RWPE2 (cell line): ENCODE results near the gene DRC3.

ENCODE experiments used
- ATAC-seq: fragments of 200-7000 bp; cut with Tn5 transposase; 3 replicates; pipeline ENCODE4 v1.9.1; 2021; ENCODE audit warnings: low read depth
- DNase-seq: peaks from one replicate; pipeline ENCODE4 v3.0.0-alpha.2; 2020; ENCODE audit warnings: low spot score
- H3K27ac ChIP-seq: fragments of 450-650 bp; 2 replicates; pipeline ENCODE4 v1.5.1; 2017; ENCODE audit warnings: mild to moderate bottlenecking; ENCODE audit not compliant: poor library complexity, severe bottlenecking
- H3K27me3 ChIP-seq: fragments of 250-450 bp; sonication (Bioruptor Pico); 2 replicates; pipeline ENCODE4 v1.5.1; 2021; ENCODE audit warnings: mild to moderate bottlenecking, moderate library complexity; ENCODE audit not compliant: insufficient read depth, poor library complexity, severe bottlenecking
- H3K36me3 ChIP-seq: fragments of 250-450 bp; sonication (Bioruptor Pico); 2 replicates; pipeline ENCODE4 v1.5.1; 2020; ENCODE audit warnings: low read depth, mild to moderate bottlenecking, moderate library complexity
- H3K4me1 ChIP-seq: fragments of 250-450 bp; sonication (Bioruptor Pico); 2 replicates; pipeline ENCODE4 v1.5.1; 2021; ENCODE audit warnings: mild to moderate bottlenecking, moderate library complexity; ENCODE audit not compliant: insufficient read depth, poor library complexity, severe bottlenecking
- H3K4me3 ChIP-seq: fragments of 250-450 bp; sonication (Bioruptor Pico); 2 replicates; pipeline ENCODE4 v1.5.1; 2021; ENCODE audit warnings: mild to moderate bottlenecking, moderate library complexity; ENCODE audit not compliant: severe bottlenecking
- H3K9me3 ChIP-seq: fragments of 250-450 bp; sonication (Bioruptor Pico); 2 replicates; pipeline ENCODE4 v1.5.1; 2021; ENCODE audit warnings: mild to moderate bottlenecking, moderate library complexity; ENCODE audit not compliant: severe bottlenecking
- TF ChIP-seq, protein P1 (sequence below): fragments of 450-650 bp; IDR thresholded peaks from one replicate; pipeline ENCODE4 v1.5.1; 2017; ENCODE audit warnings: mild to moderate bottlenecking, moderate library complexity; ENCODE audit not compliant: poor library complexity, severe bottlenecking

Gene DRC3

DNA sequence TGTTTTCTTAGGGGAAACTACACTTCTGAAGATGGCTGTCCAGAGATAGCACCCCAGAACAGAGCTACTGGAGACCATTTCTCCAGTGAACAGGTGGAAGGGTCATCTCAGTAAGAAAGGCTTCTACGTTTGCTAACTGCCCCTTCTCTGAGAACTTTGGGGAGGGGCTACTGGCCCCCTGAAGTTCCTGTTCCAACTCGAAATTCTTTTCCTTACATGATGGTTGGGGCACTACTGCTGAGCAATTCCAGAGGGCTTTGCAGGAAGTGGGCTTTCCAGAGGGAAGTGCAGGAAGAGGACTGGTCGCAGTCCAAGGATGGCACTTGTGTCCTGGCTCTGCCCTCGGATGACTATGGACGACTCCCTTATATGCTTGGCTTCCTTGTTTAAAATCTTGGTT, 31.6 kb upstream of the DRC3 start:
- H3K27ac ChIP-seq = peak overlapping the region; percentile 90
- H3K36me3 ChIP-seq = no peaks in the 10 kb centered on the region; the same call in none of the 2 replicates
- no peak overlapping the region for H3K4me3 ChIP-seq
- H3K4me1 ChIP-seq = peaks cover 73% of the 10 kb centered on the region
- no peak for DNase-seq
- H3K9me3 ChIP-seq = no peaks in the 10 kb centered on the region
- TF ChIP-seq, protein P1, sequence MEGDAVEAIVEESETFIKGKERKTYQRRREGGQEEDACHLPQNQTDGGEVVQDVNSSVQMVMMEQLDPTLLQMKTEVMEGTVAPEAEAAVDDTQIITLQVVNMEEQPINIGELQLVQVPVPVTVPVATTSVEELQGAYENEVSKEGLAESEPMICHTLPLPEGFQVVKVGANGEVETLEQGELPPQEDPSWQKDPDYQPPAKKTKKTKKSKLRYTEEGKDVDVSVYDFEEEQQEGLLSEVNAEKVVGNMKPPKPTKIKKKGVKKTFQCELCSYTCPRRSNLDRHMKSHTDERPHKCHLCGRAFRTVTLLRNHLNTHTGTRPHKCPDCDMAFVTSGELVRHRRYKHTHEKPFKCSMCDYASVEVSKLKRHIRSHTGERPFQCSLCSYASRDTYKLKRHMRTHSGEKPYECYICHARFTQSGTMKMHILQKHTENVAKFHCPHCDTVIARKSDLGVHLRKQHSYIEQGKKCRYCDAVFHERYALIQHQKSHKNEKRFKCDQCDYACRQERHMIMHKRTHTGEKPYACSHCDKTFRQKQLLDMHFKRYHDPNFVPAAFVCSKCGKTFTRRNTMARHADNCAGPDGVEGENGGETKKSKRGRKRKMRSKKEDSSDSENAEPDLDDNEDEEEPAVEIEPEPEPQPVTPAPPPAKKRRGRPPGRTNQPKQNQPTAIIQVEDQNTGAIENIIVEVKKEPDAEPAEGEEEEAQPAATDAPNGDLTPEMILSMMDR = no peak
- H3K27me3 ChIP-seq = no peaks in the 10 kb centered on the region
- ATAC-seq = no peak

DNA sequence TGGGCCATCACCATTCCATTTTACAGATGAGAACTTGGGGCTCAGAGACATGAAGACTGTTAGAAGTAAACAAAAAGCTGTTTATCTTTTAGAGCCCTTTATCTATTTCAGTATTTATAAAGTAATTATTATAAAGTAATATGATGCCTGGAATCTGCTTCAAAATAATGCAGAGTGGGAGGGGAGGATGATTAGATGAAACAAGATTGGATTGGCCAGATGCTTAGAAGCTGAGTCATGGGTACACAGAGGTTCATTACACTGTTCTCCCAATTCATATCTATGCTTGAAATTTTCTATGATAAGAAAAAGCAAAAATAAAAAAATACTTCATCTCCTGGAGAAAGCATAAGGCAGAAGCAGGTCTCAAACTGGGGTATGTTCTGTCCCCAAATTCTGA, 29.8 kb upstream of the DRC3 start:
- H3K36me3 ChIP-seq = no peaks in the 10 kb centered on the region; the same call in 1 of the 2 replicates
- H3K4me1 ChIP-seq = peaks cover 73% of the 10 kb centered on the region
- ATAC-seq = peak; percentile 73
- no peaks in the 10 kb centered on the region for H3K9me3 ChIP-seq
- TF ChIP-seq, protein P1 = no peak
- H3K27ac ChIP-seq = peak overlapping the region; percentile 90
- no peak for DNase-seq
- H3K4me3 ChIP-seq = no peak overlapping the region
- no peaks in the 10 kb centered on the region for H3K27me3 ChIP-seq

DNA sequence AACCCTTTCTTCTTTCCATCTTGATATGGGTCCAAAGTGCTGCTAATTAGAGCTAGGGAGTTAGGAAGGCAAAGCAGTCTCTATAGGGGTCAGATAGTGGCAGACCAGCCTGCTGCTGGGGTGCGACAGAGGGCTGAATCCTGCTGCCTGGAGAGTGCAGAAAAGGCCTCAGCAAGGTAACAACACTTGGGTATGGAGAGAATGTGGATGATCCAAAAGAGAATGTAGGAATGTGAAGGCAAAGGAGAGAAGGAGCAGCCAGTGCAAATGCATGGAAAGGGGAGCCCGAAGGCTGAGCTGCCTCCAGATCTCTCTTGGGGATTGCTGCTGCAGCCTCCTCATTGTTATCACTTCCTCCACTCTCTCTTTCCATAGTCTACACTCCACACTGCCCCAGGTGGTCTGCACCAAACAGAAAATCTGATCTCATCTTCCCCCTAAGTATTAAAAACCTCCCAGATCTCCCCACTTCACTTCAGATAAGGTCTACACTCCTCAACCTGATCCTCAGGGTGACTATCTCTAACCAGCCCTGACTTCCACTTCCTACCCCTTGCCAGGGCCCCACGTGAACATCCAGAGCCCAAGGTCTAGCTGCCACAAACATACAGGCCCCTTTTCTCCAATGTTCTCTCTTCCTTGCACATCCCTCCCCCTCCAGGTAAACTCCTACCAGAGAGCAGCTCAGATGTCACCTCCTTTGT, 29.2 kb upstream of the DRC3 start:
- H3K4me3 ChIP-seq = no peak overlapping the region
- H3K36me3 ChIP-seq = no peaks in the 10 kb centered on the region; the same call in 1 of the 2 replicates
- TF ChIP-seq, protein P1 = no peak
- no peaks in the 10 kb centered on the region for H3K9me3 ChIP-seq
- no peaks in the 10 kb centered on the region for H3K27me3 ChIP-seq
- H3K4me1 ChIP-seq = peaks cover 73% of the 10 kb centered on the region
- peak overlapping the region; percentile 90 for H3K27ac ChIP-seq
- ATAC-seq (no peak; the same call in 2 of the 3 replicates), DNase-seq (no peak)

DNA sequence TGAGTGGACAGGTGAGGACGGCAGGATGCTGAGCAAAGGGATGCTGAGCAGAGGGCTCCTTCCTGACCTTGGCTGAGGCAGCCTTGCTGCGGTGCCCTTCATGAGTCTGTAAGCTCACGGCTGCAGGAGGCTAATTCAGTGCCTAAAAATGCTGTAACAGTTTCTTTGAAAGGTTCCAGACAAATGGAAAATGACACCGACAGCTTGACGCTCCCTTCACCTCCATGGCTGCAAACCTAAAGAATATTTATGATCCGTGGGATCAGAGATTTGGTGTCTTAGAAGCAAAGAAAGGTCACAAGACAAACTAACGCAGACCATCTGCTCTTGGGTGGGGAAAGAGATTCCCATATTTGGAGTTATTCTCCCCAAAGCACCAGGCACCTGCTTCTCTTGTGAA, 28.4 kb upstream of the DRC3 start:
- TF ChIP-seq, protein P1 = no peak
- no peak for ATAC-seq
- H3K27ac ChIP-seq = peak overlapping the region; percentile 90
- no peak for DNase-seq
- no peak overlapping the region for H3K4me3 ChIP-seq
- no peaks in the 10 kb centered on the region for H3K27me3 ChIP-seq
- H3K9me3 ChIP-seq = no peaks in the 10 kb centered on the region
- no peaks in the 10 kb centered on the region; the same call in 1 of the 2 replicates for H3K36me3 ChIP-seq
- H3K4me1 ChIP-seq = peaks cover 65% of the 10 kb centered on the region

DNA sequence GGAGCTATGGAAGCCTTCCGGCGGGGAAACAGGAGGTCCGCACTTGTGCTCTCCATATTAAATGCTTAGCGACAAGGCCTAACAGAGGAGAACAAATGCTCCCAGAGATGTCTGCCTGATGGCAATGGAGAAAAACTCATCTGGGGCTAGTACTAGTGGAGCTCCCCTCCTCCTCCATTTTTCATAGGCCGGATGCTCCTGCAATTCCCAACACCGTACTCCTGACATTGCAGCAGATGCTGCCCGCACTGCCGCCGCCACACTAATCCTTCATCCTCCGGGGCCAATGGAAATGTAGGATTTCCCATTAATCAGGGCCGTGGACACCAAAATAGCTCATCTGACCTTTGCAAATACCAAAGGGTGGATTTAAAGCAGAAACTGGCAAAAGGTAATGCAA, 27.9 kb upstream of the DRC3 start:
- H3K27ac ChIP-seq = no peak overlapping the region
- DNase-seq = no peak
- no peaks in the 10 kb centered on the region for H3K9me3 ChIP-seq
- no peaks in the 10 kb centered on the region for H3K27me3 ChIP-seq
- TF ChIP-seq, protein P1 = no peak
- peaks cover 60% of the 10 kb centered on the region for H3K4me1 ChIP-seq
- no peak for ATAC-seq
- no peaks in the 10 kb centered on the region for H3K36me3 ChIP-seq
- H3K4me3 ChIP-seq = no peak overlapping the region
